ENCODE data around the gene ZNF132.
"Not testable (repeated sequence)": the region's sequence is repeated elsewhere in the genome, so short reads cannot be mapped to it uniquely, and the experiment has no call there.

The ZNF132 gene

DNA sequence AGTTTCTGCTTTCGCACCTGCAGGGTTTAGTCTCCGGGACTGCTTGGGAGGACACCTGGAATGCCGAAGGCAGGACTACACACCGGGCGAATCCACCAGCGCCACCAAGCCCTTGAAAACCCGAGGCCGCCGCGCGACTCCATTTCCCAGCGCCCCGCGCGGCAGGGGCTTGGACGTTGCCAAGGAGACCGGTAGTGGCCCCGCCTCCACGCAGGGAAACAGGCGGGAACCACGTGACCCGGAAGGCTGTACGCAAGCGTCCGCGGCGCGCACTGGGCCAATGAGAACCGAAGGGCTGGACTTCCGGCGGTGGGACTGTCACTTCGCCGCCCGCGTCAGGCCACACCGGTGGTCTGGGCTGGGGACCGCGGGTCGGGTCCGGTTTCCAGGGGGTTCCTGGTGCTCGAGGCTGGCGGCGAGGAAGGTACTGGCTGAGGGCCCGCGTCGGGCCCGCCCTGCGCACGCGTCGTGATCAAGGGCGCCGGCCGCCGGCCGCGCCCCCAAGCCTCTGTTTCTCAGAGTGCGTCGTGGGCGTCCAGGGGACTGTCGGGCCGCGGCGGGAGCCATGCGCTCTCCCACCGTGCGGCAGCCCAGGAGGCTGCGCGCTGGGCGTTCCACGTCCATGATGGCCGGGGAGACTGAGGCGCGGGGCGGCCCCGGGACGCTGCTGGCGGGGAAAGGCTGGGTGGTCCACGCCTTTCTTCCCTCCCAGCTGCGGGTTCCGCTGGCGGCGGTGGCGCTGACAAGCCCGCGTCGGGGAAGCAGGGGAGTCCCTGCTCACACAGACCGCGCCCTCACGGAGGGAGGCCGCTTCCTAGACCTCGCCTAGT is 27.0 kb upstream of the ZNF132 start, which contains the start of gene ZNF324:
Gene ZNF324 (plus strand): TSS at position 321 of the 830 bp plus-strand sequence. CDS start 2,106 bp downstream, outside the sequence.
- peak; percentile 92 to 97 (median 97) for DNase-seq

GRCh38 chr19:58466089-58466759 is 26.3 kb upstream of the ZNF132 start:
- no peak for DNase-seq

GRCh38 chr19:58460039-58460438 is 20.1 kb upstream of the ZNF132 start:
- DNase-seq, result no peak

DNA sequence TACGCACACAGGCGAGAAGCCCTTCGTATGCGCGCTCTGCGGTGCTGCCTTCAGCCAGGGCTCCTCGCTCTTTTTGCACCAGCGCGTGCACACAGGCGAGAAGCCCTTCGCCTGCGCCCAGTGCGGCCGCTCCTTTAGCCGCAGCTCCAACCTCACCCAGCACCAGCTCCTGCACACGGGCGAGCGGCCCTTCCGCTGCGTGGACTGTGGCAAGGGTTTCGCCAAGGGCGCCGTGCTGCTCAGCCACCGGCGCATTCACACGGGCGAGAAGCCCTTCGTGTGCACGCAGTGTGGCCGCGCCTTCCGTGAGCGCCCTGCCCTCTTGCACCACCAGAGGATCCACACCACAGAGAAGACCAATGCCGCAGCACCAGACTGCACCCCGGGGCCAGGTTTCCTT is 16.2 kb upstream of the ZNF132 start:
- no peak for DNase-seq

GRCh38 chr19:58455306-58455705 is 15.4 kb upstream of the ZNF132 start:
- DNase-seq, result no peak

DNA sequence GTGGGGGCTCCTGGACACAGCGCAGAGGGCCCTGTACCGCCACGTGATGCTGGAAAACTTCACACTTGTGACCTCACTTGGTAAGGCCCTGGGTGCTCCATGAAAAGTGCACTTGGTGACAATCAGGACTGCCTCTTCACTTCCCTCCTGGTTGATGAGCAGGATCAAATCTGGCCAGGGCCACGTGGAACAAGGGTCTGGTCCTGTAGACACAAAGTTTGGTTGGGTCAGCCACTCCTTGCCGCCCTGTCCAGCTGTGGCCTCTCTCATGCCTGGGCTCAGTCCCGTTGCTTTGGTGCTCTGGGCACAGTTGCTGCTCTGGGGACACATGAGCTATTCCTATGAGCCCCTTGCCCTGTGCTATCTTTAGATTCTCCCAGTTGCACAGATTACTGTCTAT is 13.8 kb upstream of the ZNF132 start:
- no peak for DNase-seq

- peak; percentile 92 to 97 (median 96) for DNase-seq
These were observed 11.6 kb upstream of the ZNF132 start, which contains the start of gene ZNF324B for GRCh38 chr19:58451358-58452101. TSS of gene ZNF324B (plus strand) at chr19:58451622. CDS start at chr19:58453702, 2,080 bp downstream.

DNA sequence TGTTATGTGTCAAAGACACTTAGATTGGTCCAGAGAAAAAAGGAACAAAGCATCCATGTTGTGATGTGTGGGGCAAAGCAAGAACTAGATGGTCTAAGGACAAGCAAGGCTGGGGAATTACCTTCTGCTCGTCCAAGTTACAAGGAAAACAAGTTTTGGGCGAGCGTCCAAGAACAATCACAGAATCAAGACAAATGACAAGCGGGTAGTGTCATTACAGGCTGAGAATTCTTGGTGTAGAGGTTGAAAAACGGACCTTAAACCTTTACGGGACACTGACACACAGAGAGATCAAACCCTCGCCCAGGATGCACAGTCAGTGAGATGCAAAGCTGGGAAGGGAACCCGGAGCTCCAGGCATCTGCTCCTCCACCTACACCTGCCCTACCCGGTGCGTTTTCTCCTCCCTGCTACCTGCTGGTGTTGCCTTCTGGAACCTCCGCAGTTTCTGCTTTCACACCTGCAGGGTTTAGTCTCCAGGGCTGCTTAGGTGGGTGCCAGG is 11.0 kb upstream of the ZNF132 start:
- no peak for DNase-seq

DNA sequence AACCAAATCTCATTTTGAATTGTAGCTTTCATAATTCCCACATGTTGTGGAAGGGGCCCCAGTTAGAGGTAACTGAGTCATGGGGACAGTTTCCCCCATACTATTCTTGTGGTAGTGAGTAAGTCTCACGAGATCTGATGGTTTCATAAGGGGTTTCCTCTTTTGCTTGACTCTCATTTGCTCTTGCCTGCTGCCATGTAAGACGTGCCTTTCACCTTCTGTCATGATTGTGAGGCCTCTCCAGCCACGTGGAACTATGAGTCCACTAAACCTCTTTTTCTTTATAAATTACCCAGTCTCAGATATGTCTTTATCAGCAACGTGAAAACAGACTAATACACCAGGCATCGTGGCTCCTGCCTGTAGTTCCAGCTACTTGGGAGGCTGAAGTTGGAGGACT is 10.0 kb upstream of the ZNF132 start:
- not testable (repeated sequence) for DNase-seq

DNA sequence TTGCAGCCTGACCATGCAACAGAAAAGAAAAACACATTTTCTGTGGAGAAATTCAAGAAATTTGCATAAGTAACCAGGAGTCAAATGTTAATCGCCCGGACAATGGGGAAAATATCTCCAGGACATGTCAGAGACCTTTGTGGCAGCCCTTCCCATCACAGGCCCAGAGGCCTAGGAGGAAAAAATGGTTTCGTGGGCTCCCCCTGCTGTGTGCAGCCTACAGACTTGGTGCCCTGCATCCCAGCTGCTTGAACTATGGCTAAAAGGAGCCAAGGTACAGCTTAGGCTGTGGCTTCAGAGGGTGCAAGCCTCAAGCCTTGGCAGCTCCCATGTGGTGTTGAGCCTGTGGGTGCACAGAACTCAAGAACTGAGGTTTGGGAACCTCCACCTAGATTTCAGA is 8.9 kb upstream of the ZNF132 start:
- not testable (repeated sequence) for DNase-seq

DNA sequence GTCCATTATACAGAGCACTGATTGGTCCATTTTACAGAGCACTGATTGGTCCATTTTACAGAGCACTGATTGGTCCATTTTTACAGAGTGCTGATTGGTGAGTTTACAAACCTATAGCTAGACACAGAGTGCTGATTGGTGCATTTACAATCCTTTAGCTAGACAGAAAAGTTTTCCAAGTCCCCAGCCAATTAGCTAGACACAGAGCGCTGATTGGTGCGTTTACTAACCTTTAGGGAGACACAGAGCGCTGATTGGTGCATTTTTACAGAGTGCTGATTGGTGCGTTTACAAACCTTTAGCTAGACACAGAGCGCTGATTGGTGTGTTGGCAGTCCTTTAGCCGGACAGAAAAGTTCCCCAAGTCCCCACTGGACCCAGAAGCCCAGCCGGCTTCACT is 3.0 kb upstream of the ZNF132 start:
- DNase-seq, result not testable (repeated sequence)

GRCh38 chr19:58440556-58440955 is 603 bp upstream of the ZNF132 start:
- DNase-seq, result no peak

DNA sequence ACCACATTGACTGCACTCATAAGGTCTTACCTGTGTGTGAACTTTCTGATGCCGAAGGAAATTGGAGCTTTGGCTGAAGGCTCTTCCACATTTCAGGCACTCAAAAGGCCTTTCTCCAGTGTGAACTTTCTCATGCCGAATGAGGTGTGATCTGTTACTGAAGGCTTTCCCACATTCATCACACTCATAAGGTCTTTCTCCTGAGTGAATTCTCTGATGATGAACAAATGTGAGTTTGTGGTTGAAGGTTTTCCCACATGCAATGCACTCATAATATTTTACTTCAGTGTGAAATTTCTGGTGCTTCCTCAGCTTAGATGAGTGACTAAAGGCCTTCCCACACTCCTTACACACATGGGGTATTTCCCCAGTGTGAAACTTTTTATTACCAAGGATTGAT is 5.7 kb downstream of the ZNF132 start:
- DNase-seq, result no peak

DNA sequence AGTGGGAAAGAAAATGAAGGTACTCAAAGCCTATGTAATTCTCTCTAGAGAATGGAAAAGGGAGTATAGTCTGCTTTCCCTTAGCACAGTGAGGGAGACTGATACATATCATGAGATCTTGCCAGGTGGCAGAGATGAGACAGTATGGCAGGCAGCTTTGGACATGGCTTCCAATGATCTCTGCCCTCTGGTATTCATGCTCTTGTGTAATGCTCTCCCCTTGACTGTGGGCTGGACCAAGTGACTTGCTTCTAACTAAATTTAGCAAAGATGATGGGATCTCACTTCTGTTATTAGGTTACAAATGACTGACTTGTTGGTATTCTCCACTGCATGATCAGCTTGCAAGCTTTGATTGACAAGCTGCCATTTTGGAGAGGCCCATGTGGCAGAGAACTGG is 10.2 kb downstream of the ZNF132 start:
- no peak for DNase-seq

GRCh38 chr19:58428617-58429016 is 11.3 kb downstream of the ZNF132 start:
- DNase-seq, result no peak

DNA sequence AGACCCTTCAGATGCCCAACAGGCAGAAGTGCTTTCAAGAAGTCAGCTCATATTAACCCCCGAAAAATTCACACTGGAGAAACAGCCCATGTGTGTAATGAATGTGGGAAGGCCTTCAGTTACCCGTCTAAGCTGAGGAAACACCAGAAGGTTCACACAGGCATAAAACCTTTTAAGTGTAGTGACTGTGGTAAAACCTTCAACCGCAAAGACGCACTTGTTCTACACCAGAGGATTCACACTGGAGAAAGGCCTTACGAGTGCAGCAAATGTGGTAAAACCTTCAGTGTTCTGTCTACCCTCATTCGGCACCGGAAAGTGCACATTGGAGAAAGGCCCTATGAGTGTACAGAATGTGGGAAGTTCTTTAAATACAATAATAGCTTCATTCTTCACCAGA is 22.9 kb downstream of the ZNF132 start:
- no peak for DNase-seq

DNA sequence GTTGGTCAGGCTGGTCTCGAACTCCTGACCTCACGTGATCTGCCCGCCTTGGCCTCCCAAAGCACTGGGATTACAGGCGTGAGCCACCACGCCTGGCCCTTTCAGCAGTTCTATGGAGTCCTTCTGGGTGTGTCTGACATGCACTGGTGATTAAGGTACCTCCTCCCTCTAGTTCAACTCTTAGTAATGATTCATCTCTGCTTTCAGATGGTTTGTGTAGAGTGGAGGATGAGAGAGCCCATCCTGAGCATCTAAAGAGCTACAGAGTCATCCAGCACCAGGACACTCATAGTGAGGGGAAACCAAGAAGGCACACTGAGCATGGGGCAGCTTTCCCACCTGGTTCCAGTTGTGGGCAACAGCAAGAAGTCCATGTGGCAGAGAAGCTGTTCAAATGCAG is 23.3 kb downstream of the ZNF132 start:
- no peak for DNase-seq

GRCh38 chr19:58409010-58409790 is 30.8 kb downstream of the ZNF132 start:
- peak in 1 of 5 experiments; percentile 27 for DNase-seq

DNA sequence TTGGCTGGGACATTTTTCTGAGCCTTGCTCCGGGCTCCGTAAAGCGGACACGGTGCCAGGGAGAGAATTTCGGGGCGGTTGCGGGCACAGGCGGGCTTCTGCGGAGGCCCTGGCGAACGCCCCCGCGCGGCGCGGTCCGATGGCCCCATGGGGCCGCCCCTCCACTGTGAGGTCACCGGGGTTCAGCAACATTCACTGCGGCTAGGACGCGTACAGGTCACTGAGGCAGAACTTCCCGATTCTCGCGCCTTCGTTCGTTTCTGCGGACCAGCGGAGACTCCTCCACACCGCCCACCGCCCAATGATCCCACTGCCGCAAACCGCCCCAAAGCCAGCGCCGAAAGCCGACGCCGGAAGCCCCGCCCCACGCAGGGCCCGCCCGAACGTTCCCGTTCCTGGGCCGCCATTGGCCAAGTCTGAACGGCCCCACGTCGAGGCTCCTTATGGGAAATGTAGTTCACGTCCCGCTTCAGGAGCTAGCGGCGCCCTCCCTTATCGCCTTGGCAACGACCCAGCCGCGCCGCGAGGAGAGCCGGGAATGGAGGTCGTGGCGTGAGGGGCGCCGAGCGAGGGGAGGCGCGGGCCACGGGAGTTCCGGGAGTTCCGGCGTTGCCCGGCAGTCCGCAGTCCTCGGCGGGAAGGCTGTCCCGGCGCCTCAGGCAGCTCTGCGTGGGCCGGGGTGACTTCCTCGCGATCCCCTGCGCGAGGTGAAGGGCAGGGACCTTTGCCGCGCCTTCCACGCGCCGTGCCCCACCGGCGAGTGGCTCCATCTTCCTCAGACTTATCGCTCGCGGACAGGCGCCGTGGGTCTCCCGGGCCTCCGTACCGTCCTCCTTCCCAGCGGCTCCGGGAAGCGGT is 31.6 kb downstream of the ZNF132 start, which contains the start of gene ZNF584:
Gene ZNF584 (plus strand): TSS at position 498 of the 858 bp plus-strand sequence. CDS start 499 bp downstream, outside the sequence.
- DNase-seq, result peak; percentile 87 to 95 (median 90)

GRCh38 chr19:58407658-58408151 is 32.2 kb downstream of the ZNF132 start:
- no peak for DNase-seq
